Measurements from ENCODE around the gene STATH. TPM values are rescaled to one million over a fixed set of nuclear protein-coding genes. Genes with fewer than 3 reads are reported as not detected.

The STATH gene
- polyA plus RNA-seq, 3 donors, result not detected

- WGBS (ENCODE audit: insufficient coverage), result 0% methylated on average over 1 of the region's 1 CpG
- Histone ChIP-seq H3K27ac (ENCODE audit: low read depth in 1 of 2, low read length in 2 of 2) (no peak overlapping the region), H4K20me1 (ENCODE audit: insufficient read depth, low read length) (no peaks in the 10 kb centered on the region), H3K9ac (ENCODE audit: insufficient read depth, low read length, poor library complexity, severe bottlenecking) (no peak overlapping the region), H3K4me2 (replicated peaks; ENCODE audit: extremely low read depth, low read length, poor library complexity, severe bottlenecking) (no peak overlapping the region), H2AFZ (ENCODE audit: insufficient read depth, low read depth, low read length, poor library complexity, severe bottlenecking) (no peak overlapping the region), H3K4me1 (ENCODE audit: control insufficient read depth in 1 of 2, insufficient read depth in 2 of 2, low read length in 2 of 2) (no peaks in the 10 kb centered on the region), H3K36me3 (replicated peaks in 1 of 2; ENCODE audit: control insufficient read depth in 1 of 2, insufficient read depth in 2 of 2, low read length in 2 of 2) (no peaks in the 10 kb centered on the region), H3K4me3 (replicated peaks in 1 of 3; ENCODE audit: low read depth in 2 of 3, low read length in 3 of 3) (no peak overlapping the region), H3K27me3 (ENCODE audit: control insufficient read depth in 2 of 2, insufficient read depth in 2 of 2, low read length in 2 of 2) (no peaks in the 10 kb centered on the region), H3K79me2 (ENCODE audit: insufficient read depth, low read length) (no peaks in the 10 kb centered on the region), H3K9me3 (replicated peaks in 1 of 2; ENCODE audit: control insufficient read depth in 1 of 2, insufficient read depth in 1 of 2, low read length in 2 of 2) (no peaks in the 10 kb centered on the region)
- Mint-ChIP-seq H3K27me3 (ENCODE audit: low read depth in 3 of 3) (peaks cover 0 to 1% (median 0%) of the 10 kb centered on the region in 3 donors), H3K27ac (no peak overlapping the region), H3K36me3 (no peaks in the 10 kb centered on the region), H3K4me3 (no peak overlapping the region), H3K9me3 (peaks cover 0 to 2% (median 0%) of the 10 kb centered on the region in 7 donors), H3K4me1 (no peaks in the 10 kb centered on the region)
- DNase-seq, result no peak
- TF ChIP-seq CTCF (IDR thresholded peaks at IDR 0.05), result no peak
- intact Hi-C loops (cut with micrococcal nuclease), result no loop called here
Measured at GRCh38 chr4:69970071-69970470, 25.7 kb upstream of the STATH start.

- H3K27me3 Mint-ChIP-seq (ENCODE audit: low read depth in 3 of 3), result peaks cover 0 to 1% (median 0%) of the 10 kb centered on the region in 3 donors
- no peak overlapping the region for H3K4me3 Mint-ChIP-seq
- no peak overlapping the region for H2AFZ ChIP-seq (ENCODE audit: insufficient read depth, low read depth, low read length, poor library complexity, severe bottlenecking)
- no peaks in the 10 kb centered on the region for H3K9me3 ChIP-seq (replicated peaks in 1 of 2; ENCODE audit: control insufficient read depth in 1 of 2, insufficient read depth in 1 of 2, low read length in 2 of 2)
- H3K36me3 Mint-ChIP-seq, result no peaks in the 10 kb centered on the region
- no peak overlapping the region for H3K27ac ChIP-seq (ENCODE audit: low read depth in 1 of 2, low read length in 2 of 2)
- H3K36me3 ChIP-seq (replicated peaks in 1 of 2; ENCODE audit: control insufficient read depth in 1 of 2, insufficient read depth in 2 of 2, low read length in 2 of 2), result no peaks in the 10 kb centered on the region
- no peak overlapping the region for H3K4me2 ChIP-seq (replicated peaks; ENCODE audit: extremely low read depth, low read length, poor library complexity, severe bottlenecking)
- DNase-seq, result no peak
- H3K4me1 Mint-ChIP-seq, result no peaks in the 10 kb centered on the region
- no CpG with 5 or more reads among the region's 1 CpG for WGBS (ENCODE audit: insufficient coverage)
- H3K79me2 ChIP-seq (ENCODE audit: insufficient read depth, low read length), result no peaks in the 10 kb centered on the region
- no peak for TF ChIP-seq CTCF (IDR thresholded peaks at IDR 0.05)
- no peak overlapping the region for H3K4me3 ChIP-seq (replicated peaks in 1 of 3; ENCODE audit: low read depth in 2 of 3, low read length in 3 of 3)
- no peaks in the 10 kb centered on the region for H4K20me1 ChIP-seq (ENCODE audit: insufficient read depth, low read length)
- no peaks in the 10 kb centered on the region for H3K27me3 ChIP-seq (ENCODE audit: control insufficient read depth in 2 of 2, insufficient read depth in 2 of 2, low read length in 2 of 2)
- H3K9ac ChIP-seq (ENCODE audit: insufficient read depth, low read length, poor library complexity, severe bottlenecking), result no peak overlapping the region
- peaks cover 0 to 4% (median 0%) of the 10 kb centered on the region in 7 donors for H3K9me3 Mint-ChIP-seq
- intact Hi-C loops (cut with micrococcal nuclease), result no loop called here
- H3K4me1 ChIP-seq (ENCODE audit: control insufficient read depth in 1 of 2, insufficient read depth in 2 of 2, low read length in 2 of 2), result no peaks in the 10 kb centered on the region
- H3K27ac Mint-ChIP-seq, result no peak overlapping the region
Measured at GRCh38 chr4:69974631-69975030, 21.1 kb upstream of the STATH start.

All from CD14-positive monocyte (primary cell).